Liver (tissue), 9 donors: ENCODE results near the gene TNFAIP3. TPM values are rescaled to one million over a fixed set of nuclear protein-coding genes. Genes with fewer than 3 reads are reported as not detected.

Source experiments
- DNase-seq: peaks from one replicate; pipeline ENCODE4 v3.0.0-alpha.2; 2017; ENCODE audit warnings: low spot score
- H3K27ac ChIP-seq, 2 donors: one replicate each; pipeline ENCODE4 v1.7.0; 2013; ENCODE audit warnings: inconsistent platforms in 2 of 2, low read length in 2 of 2, control low read depth in 1 of 2, low read depth in 1 of 2, mild to moderate bottlenecking in 1 of 2
- H3K27me3 ChIP-seq, 4 donors: one replicate each; pipeline versions ENCODE4 v1.6.1 to v1.7.0; 2013; ENCODE audit warnings: low read length in 3 of 4, inconsistent platforms in 1 of 4, mild to moderate bottlenecking in 1 of 4, moderate library complexity in 1 of 4; ENCODE audit not compliant: control insufficient read depth in 4 of 4, insufficient read depth in 4 of 4
- H3K36me3 ChIP-seq, 4 donors: one replicate each; pipeline versions ENCODE4 v1.6.1 to v1.7.0; 2013; ENCODE audit warnings: low read length in 3 of 4, mild to moderate bottlenecking in 3 of 4, low read depth in 1 of 4, moderate library complexity in 1 of 4; ENCODE audit not compliant: control insufficient read depth in 4 of 4, insufficient read depth in 3 of 4
- H3K4me1 ChIP-seq, 4 donors: one replicate each; pipeline versions ENCODE4 v1.6.1 to v1.7.0; 2013; ENCODE audit warnings: low read length in 3 of 4, mild to moderate bottlenecking in 3 of 4, moderate library complexity in 1 of 4; ENCODE audit not compliant: control insufficient read depth in 4 of 4, insufficient read depth in 4 of 4
- H3K4me3 ChIP-seq, 3 donors: one replicate each; pipeline versions ENCODE4 v1.6.1 to v1.7.0; 2013; ENCODE audit warnings: low read length in 3 of 3, control low read depth in 1 of 3, low read depth in 1 of 3, mild to moderate bottlenecking in 1 of 3
- H3K9ac ChIP-seq, 2 donors: one replicate each; pipeline ENCODE4 v1.7.0; 2013; ENCODE audit warnings: low read length in 2 of 2, mild to moderate bottlenecking in 2 of 2, moderate library complexity in 2 of 2, control low read depth in 1 of 2, low read depth in 1 of 2
- H3K9me3 ChIP-seq, 4 donors: one replicate each; pipeline versions ENCODE4 v1.6.1 to v1.7.0; 2013; ENCODE audit warnings: low read length in 3 of 4; ENCODE audit not compliant: control insufficient read depth in 4 of 4
- CTCF ChIP-seq: fragments of 150-350 bp; IDR thresholded peaks from 2 replicates; pipeline ENCODE4 v1.5.1; 2017; ENCODE audit warnings: improper control_type of control experiment, low read depth, low read length; ENCODE audit not compliant: missing input control
- EGR1 ChIP-seq, 2 donors: IDR thresholded peaks; 2 replicates each; pipeline ENCODE4 v1.6.1; 2016 to 2018; ENCODE audit warnings: antibody characterized with exemption in 2 of 2, low read depth in 2 of 2
- FOXA1 ChIP-seq: IDR thresholded peaks from 2 replicates; pipeline ENCODE4 v1.6.1; 2016; ENCODE audit warnings: antibody characterized with exemption
- GABPA ChIP-seq, 2 donors: IDR thresholded peaks in 1 of 2; conservative IDR thresholded peaks in 1 of 2; 2 replicates each; pipeline ENCODE4 v1.6.1; 2016; ENCODE audit warnings: antibody characterized with exemption in 2 of 2, mild to moderate bottlenecking in 1 of 2, moderate library complexity in 1 of 2
- HNF4A ChIP-seq, 2 donors: conservative IDR thresholded peaks; 2 replicates each; pipeline ENCODE4 v1.6.1; 2016; ENCODE audit warnings: antibody characterized with exemption in 2 of 2, mild to moderate bottlenecking in 2 of 2
- HNF4G ChIP-seq: IDR thresholded peaks from 2 replicates; pipeline ENCODE4 v1.6.1; 2016; ENCODE audit warnings: antibody characterized with exemption
- JUND ChIP-seq, 2 donors: IDR thresholded peaks; 2 replicates each; pipeline ENCODE4 v1.6.1; 2016; ENCODE audit warnings: antibody characterized with exemption in 2 of 2
- MAX ChIP-seq: IDR thresholded peaks from 2 replicates; pipeline ENCODE4 v1.6.1; 2016; ENCODE audit warnings: antibody characterized with exemption
- NR2F2 ChIP-seq: IDR thresholded peaks from 2 replicates; pipeline ENCODE4 v1.6.1; 2016; ENCODE audit warnings: antibody characterized with exemption
- REST ChIP-seq: IDR thresholded peaks from 2 replicates; pipeline ENCODE4 v1.6.1; 2016; ENCODE audit warnings: antibody characterized with exemption, mild to moderate bottlenecking
- RXRA ChIP-seq, 2 donors: IDR thresholded peaks; 2 replicates each; pipeline ENCODE4 v1.6.1; 2017 to 2018; ENCODE audit warnings: antibody characterized with exemption in 2 of 2, mild to moderate bottlenecking in 1 of 2
- ZBTB33 ChIP-seq: IDR thresholded peaks from 2 replicates; pipeline ENCODE4 v1.6.1; 2016; ENCODE audit warnings: antibody characterized with exemption
- WGBS: extraction: QIAGEN DNeasy Blood & Tissue Kit; methylation state at CpG from one replicate; pipeline ENCODE4 v1.1.7; 2013; 5-methylcytosine and 5-hydroxymethylcytosine counted together
- polyA plus RNA-seq, 2 donors: library from polyadenylated mRNA; stranded (reverse) in 1 of 2; unstranded in 1 of 2; fragments of 200-250 nt in 1 of 2; fragments of >200 nt in 1 of 2; fragmentation: Nextera tagmentation in 1 of 2; extraction: Ambion mirVana in 1 of 2; gene quantifications; one replicate each; pipeline versions ENCODE4 v1.2.1 to v1.2.3, GENCODE V29; 2013 to 2015
- total RNA-seq, 2 donors: library from RNA; depleted of rRNA; stranded (reverse); fragments of >200 nt; gene quantifications; one replicate each; pipeline ENCODE4 v1.2.3, GENCODE V29; 2014
- donor health status: healthy.
- donor health status: healthy.
- donor health status: healthy.
- donor health status: healthy.
- donor health status: healthy.

The TNFAIP3 gene
- total and polyA plus RNA-seq, 4 donors: 4.5 to 8.0 (median 6.7) TPM

- H3K4me3 ChIP-seq: no peak overlapping the region
- 84% methylated on average over 3 of the region's 3 CpGs for WGBS
These were observed 8.0 kb upstream of the TNFAIP3 start for GRCh38 chr6:137859025-137859424.

GRCh38 chr6:137860394-137861005 is 6.6 kb upstream of the TNFAIP3 start:
- Histone ChIP-seq H3K4me1 (no peaks in the 10 kb centered on the region), H3K36me3 (no peaks in the 10 kb centered on the region), H3K27me3 (no peaks in the 10 kb centered on the region), H3K9ac (no peak overlapping the region), H3K9me3 (no peaks in the 10 kb centered on the region), H3K4me3 (no peak overlapping the region), H3K27ac (no peak overlapping the region)
- WGBS: 78% methylated on average over 3 of the region's 3 CpGs
- TF ChIP-seq GABPA (IDR thresholded peaks at IDR 0.05 in 1 of 2, conservative IDR thresholded peaks at IDR 0.05 in 1 of 2) (no peak), RXRA (IDR thresholded peaks at IDR 0.05) (no peak), ZBTB33 (no peak), FOXA1 (no peak), EGR1 (IDR thresholded peaks at IDR 0.05; ENCODE audit: low read depth in 2 of 2) (no peak), NR2F2 (no peak), REST (no peak), JUND (IDR thresholded peaks at IDR 0.05) (no peak), HNF4A (conservative IDR thresholded peaks at IDR 0.05) (no peak), HNF4G (no peak)
- no peak for DNase-seq

More at GRCh38 chr6:137859025-137859424, 8.0 kb upstream of the TNFAIP3 start:
- H3K9ac ChIP-seq: no peak overlapping the region
- no peaks in the 10 kb centered on the region for H3K9me3 ChIP-seq
- TF ChIP-seq CTCF: no peak
- TF ChIP-seq MAX: no peak
- no peak for DNase-seq
- H3K27me3 ChIP-seq: no peaks in the 10 kb centered on the region
- H3K36me3 ChIP-seq: no peaks in the 10 kb centered on the region
- H3K27ac ChIP-seq: no peak overlapping the region
- H3K4me1 ChIP-seq: no peaks in the 10 kb centered on the region
